Heart right ventricle (tissue), 16 donors: ENCODE data around the gene KNDC1. TPM values are rescaled to one million over a fixed set of nuclear protein-coding genes. Genes with fewer than 3 reads are reported as not detected.

Experiments used
- ATAC-seq, 8 donors: fragments of 200-7000 bp; cut with Tn5 transposase; one replicate each; pipeline ENCODE4 v1.9.1; 2020; ENCODE audit warnings: mild to moderate bottlenecking in 8 of 8, moderate library complexity in 8 of 8, moderate number of reproducible peaks in 1 of 8
- DNase-seq, 2 donors: peaks; one replicate each; pipeline ENCODE4 v3.0.0-alpha.2; 2020
- H3K27ac ChIP-seq, 10 donors: fragments of 200-600 bp; sonication (generic) in 2 of 10; one replicate each; pipeline versions ENCODE4 v1.5.0 to v1.8.0; 2020 to 2022; ENCODE audit warnings: mild to moderate bottlenecking in 3 of 10
- H3K27me3 ChIP-seq, 7 donors: fragments of 200-600 bp; one replicate each; pipeline ENCODE4 v1.8.0; 2021 to 2022; ENCODE audit warnings: mild to moderate bottlenecking in 2 of 7
- H3K36me3 ChIP-seq, 9 donors: fragments of 200-600 bp; sonication (generic) in 1 of 9; one replicate each; pipeline versions ENCODE4 v1.5.0 to v1.8.0; 2020 to 2022; ENCODE audit warnings: mild to moderate bottlenecking in 2 of 9
- H3K4me1 ChIP-seq, 9 donors: fragments of 200-600 bp; sonication (generic) in 1 of 9; one replicate each; pipeline versions ENCODE4 v1.5.0 to v1.8.0; 2020 to 2022; ENCODE audit warnings: mild to moderate bottlenecking in 4 of 9
- H3K4me3 ChIP-seq, 10 donors: fragments of 200-600 bp; sonication (generic) in 2 of 10; one replicate each; pipeline versions ENCODE4 v1.5.0 to v1.8.0; 2020 to 2022; ENCODE audit warnings: mild to moderate bottlenecking in 7 of 10, moderate library complexity in 2 of 10
- H3K9me3 ChIP-seq, 11 donors: fragments of 200-600 bp in 10 of 11; sonication (generic) in 2 of 11; one replicate each; pipeline versions ENCODE4 v1.5.0 to v1.8.0; 2013 to 2022; ENCODE audit warnings: mild to moderate bottlenecking in 2 of 11, control low read depth in 1 of 11, moderate library complexity in 1 of 11
- CTCF ChIP-seq, 9 donors: fragments of 200-600 bp; sonication (generic) in 2 of 9; IDR thresholded peaks; one replicate each; pipeline versions ENCODE4 v1.5.0 to v1.8.0; 2021 to 2022; ENCODE audit warnings: antibody characterized with exemption in 9 of 9, mild to moderate bottlenecking in 5 of 9, moderate library complexity in 1 of 9
- WGBS, 2 donors: extraction: QIAGEN DNeasy Blood & Tissue Kit; methylation state at CpG; one replicate each; pipeline ENCODE4 v1.1.7; 2013; ENCODE audit warnings: inconsistent platforms in 1 of 2; 5-methylcytosine and 5-hydroxymethylcytosine counted together
- intact Hi-C, 10 donors: fragments of 100-400 bp; cut with DNase I; formaldehyde crosslinking; loops; one replicate each; pipeline versions ENCODE4 v1.11.1 to v1.14.2; 2022
- polyA plus RNA-seq, 2 donors: library from polyadenylated mRNA; stranded (reverse); fragments of 200-250 nt; gene quantifications; one replicate each; pipeline ENCODE4 v1.2.3, GENCODE V29; 2013
- total RNA-seq, 10 donors: library from RNA; stranded (reverse); fragmentation: NEBNext Ultra II Directional in 3 of 10; extraction: Animal tissue kit (Norgen Biotek cat#: 25700) in 3 of 10; gene quantifications; one replicate each; pipeline versions ENCODE4 v1.2.1 to v1.2.4, GENCODE V29; 2021 to 2023
- donor health status: Arrhythmogenic right ventricular cardiomyopathy.
- donor health status: ischemic (EF 13 %, LVEDD 7.1; RV severe dilation, severe dysfunction).
- donor health status: healthy with polysubstance abuse.
- donor health status: DM: no; HTN: yes; CAD: no.
- donor health status: DM: no; HTN: no; CAD: no.
- donor health status: ischemic (EF 25% LVEDD 6.9; RV normal size, moderate dysfunction).
- donor health status: ischemic (EF 25% LVEDD 5.7; RV mildly dilated, moderate dysfunction).
- donor health status: healthy.
- donor health status: DM: yes; HTN: yes; CAD: no.
- donor health status: Ischemic cardiomyopathy.
- donor health status: ischemic (EF 35%, LVEDD 5.7; RV mildly dilated, moderate dysfunction).
- donor health status: nonischemic (EF 11% LVEDD 7.7; RV severe dilation, severe dysfunction).
- donor health status: DM: yes; HTN: yes; CAD: no.
- donor health status: PGD.
- donor health status: ischemic (EF 29% LVEDD 5.4; RV normal size, mild dysfunction).
- donor health status: nonischemic (EF 23%, LVEDD 6.1; RV moderate dilation, normal function).

KNDC1 gene
- total and polyA plus RNA-seq, 12 donors = 0.04 to 0.88 (median 0.14) TPM; not detected in 3

GRCh38 chr10:133248334-133248715 is 88.3 kb downstream of the KNDC1 start:
- Histone ChIP-seq H3K27ac (no peak overlapping the region), H3K4me3 (no peak overlapping the region), H3K27me3 (peaks cover 8 to 84% (median 63%) of the 10 kb centered on the region in 7 donors), H3K4me1 (peaks cover 0 to 7% (median 0%) of the 10 kb centered on the region in 9 donors), H3K9me3 (no peaks in the 10 kb centered on the region), H3K36me3 (no peaks in the 10 kb centered on the region)
- DNase-seq (no peak), ATAC-seq (no peak)
- TF ChIP-seq CTCF (IDR thresholded peaks at IDR 0.05) = no peak
- intact Hi-C loops = no loop called here
- 79 to 83% methylated on average over 12 of the region's 12 CpGs for WGBS, 2 donors

DNA sequence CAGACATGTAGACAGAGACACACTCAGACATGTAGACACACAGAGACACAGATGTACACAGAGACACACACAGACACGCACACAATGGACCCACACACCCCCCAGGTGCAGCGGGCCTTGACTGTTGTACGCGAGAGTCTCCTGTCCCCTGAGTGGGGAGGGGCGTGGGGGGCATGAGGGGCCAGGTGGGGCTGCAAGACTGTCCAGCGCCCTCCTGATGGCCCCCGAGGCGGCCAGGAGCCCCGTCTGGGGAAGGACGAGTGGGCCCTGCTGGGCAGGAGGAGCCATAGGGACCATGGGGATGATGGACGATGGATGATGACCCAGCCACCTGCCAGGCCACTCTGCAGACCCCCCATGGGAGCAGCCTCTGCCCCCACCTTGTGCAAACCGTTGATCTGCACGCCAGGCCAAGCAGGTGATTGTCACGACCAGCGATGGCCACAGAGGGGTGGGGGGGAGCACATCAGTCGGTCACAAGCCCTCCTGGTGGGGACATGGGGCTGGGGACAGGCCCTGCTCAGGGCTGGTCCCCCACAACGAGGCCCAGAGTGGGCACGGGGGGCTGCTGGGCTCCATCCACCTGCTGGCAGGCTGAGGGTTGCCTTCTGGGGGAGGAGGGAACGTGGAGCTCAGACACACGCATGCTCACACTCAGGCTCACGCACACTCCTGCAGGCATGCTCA is 89.2 kb downstream of the KNDC1 start:
- DNase-seq = no peak
- 75 to 79% methylated on average over 21 of the region's 21 CpGs for WGBS, 2 donors
- no peak for TF ChIP-seq CTCF (IDR thresholded peaks at IDR 0.05)
- Histone ChIP-seq H3K9me3 (no peaks in the 10 kb centered on the region), H3K4me1 (peaks cover 0 to 11% (median 0%) of the 10 kb centered on the region in 9 donors), H3K27me3 (peaks cover 8 to 78% (median 54%) of the 10 kb centered on the region in 7 donors), H3K36me3 (no peaks in the 10 kb centered on the region), H3K27ac (no peak overlapping the region), H3K4me3 (no peak overlapping the region)
- intact Hi-C loops = no loop called here
- no peak for ATAC-seq

GRCh38 chr10:133249975-133250754 is 90.1 kb downstream of the KNDC1 start:
- TF ChIP-seq CTCF (IDR thresholded peaks at IDR 0.05) = no peak
- peaks cover 8 to 73% (median 46%) of the 10 kb centered on the region in 7 donors for H3K27me3 ChIP-seq
- ATAC-seq (no peak), DNase-seq (no peak)
- 55 to 62% methylated on average over 11 of the region's 11 CpGs for whole genome bisulfite sequencing, 2 donors
- intact Hi-C loops = no loop called here
- H3K27ac ChIP-seq = no peak overlapping the region
- no peak overlapping the region for H3K4me3 ChIP-seq
- H3K4me1 ChIP-seq = peaks cover 0 to 11% (median 0%) of the 10 kb centered on the region in 9 donors
- no peaks in the 10 kb centered on the region for H3K36me3 ChIP-seq
- no peaks in the 10 kb centered on the region for H3K9me3 ChIP-seq

- 49 to 52% methylated on average over 28 of the region's 28 CpGs for WGBS, 2 donors
- H3K4me1 ChIP-seq = peaks cover 0 to 8% (median 0%) of the 10 kb centered on the region in 9 donors
- H3K27me3 ChIP-seq = peaks cover 8 to 59% (median 32%) of the 10 kb centered on the region in 7 donors
- H3K27ac ChIP-seq = no peak overlapping the region
- no peak for TF ChIP-seq CTCF (IDR thresholded peaks at IDR 0.05)
- no peaks in the 10 kb centered on the region for H3K9me3 ChIP-seq
- intact Hi-C loops = no loop called here
- H3K36me3 ChIP-seq = no peaks in the 10 kb centered on the region
- peak in 7 of 8 donors; percentile 30 to 57 (median 46) for ATAC-seq
- H3K4me3 ChIP-seq = no peak overlapping the region
- no peak for DNase-seq
These were observed 91.6 kb downstream of the KNDC1 start for GRCh38 chr10:133251388-133252222.
